Smooth muscle cell (in vitro differentiated cells): ENCODE results near the gene VANGL2. TPM values are rescaled to one million over a fixed set of nuclear protein-coding genes. Genes with fewer than 3 reads are reported as not detected.

Source experiments
- DNase-seq: peaks from one replicate; lab custom pipeline; 2025; ENCODE audit not compliant: unreplicated experiment; lab: John Stamatoyannopoulos, UW
- H2AFZ ChIP-seq: fragments of 200-600 bp; sonication (generic); 2 replicates; pipeline ENCODE4 v1.6.0; 2016; ENCODE audit warnings: antibody characterized with exemption, low read depth, mild to moderate bottlenecking
- H3F3A ChIP-seq: fragments of 200-600 bp; sonication (generic); 2 replicates; pipeline ENCODE4 v1.6.0; 2017; ENCODE audit warnings: antibody characterized with exemption, low read depth
- H3K27ac ChIP-seq: fragments of 200-600 bp; sonication (generic); 2 replicates; pipeline ENCODE4 v1.5.1; 2016; ENCODE audit warnings: low read depth, mild to moderate bottlenecking
- H3K27me3 ChIP-seq: fragments of 200-600 bp; sonication (generic); 2 replicates; pipeline ENCODE4 v1.6.1; 2016; ENCODE audit warnings: low read depth, mild to moderate bottlenecking
- H3K36me3 ChIP-seq: fragments of 200-600 bp; sonication (generic); 2 replicates; pipeline ENCODE4 v1.5.1; 2016; ENCODE audit warnings: low read depth
- H3K4me1 ChIP-seq: fragments of 200-600 bp; sonication (generic); 2 replicates; pipeline ENCODE4 v1.5.1; 2016; ENCODE audit warnings: low read depth
- H3K4me2 ChIP-seq: fragments of 200-600 bp; sonication (generic); 2 replicates; pipeline ENCODE4 v1.6.0; 2016; ENCODE audit warnings: mild to moderate bottlenecking
- H3K4me3 ChIP-seq: fragments of 200-600 bp; sonication (generic); 2 replicates; pipeline ENCODE4 v1.5.1; 2016; ENCODE audit warnings: mild to moderate bottlenecking
- H3K79me2 ChIP-seq: fragments of 200-600 bp; sonication (generic); 2 replicates; pipeline ENCODE4 v1.6.0; 2016; ENCODE audit warnings: low read depth, mild to moderate bottlenecking
- H3K9ac ChIP-seq: fragments of 200-600 bp; sonication (generic); 2 replicates; pipeline ENCODE4 v1.6.0; 2016; ENCODE audit warnings: low read depth
- H3K9me3 ChIP-seq: fragments of 200-600 bp; sonication (generic); replicated peaks from 2 replicates; pipeline ENCODE4 v1.5.1; 2016; ENCODE audit warnings: low read depth
- H4K20me1 ChIP-seq: fragments of 200-600 bp; sonication (generic); 2 replicates; pipeline ENCODE4 v1.6.0; 2016; ENCODE audit warnings: low read depth
- CTCF ChIP-seq: fragments of 200-600 bp; sonication (generic); IDR thresholded peaks from 2 replicates; pipeline ENCODE4 v1.5.1; 2017; ENCODE audit warnings: borderline replicate concordance, mild to moderate bottlenecking, antibody characterized with exemption; ENCODE audit not compliant: insufficient read depth, poor library complexity, severe bottlenecking
- WGBS: methylation state at CpG from one replicate; pipeline ENCODE4 v1.1.7; 2016; ENCODE audit warnings: low lambda C conversion rate; 5-methylcytosine and 5-hydroxymethylcytosine counted together
- polyA plus RNA-seq: library from polyadenylated mRNA; unstranded; fragments of >200 nt; fragmentation: Nextera tagmentation; extraction: Ambion mirVana; gene quantifications from 2 replicates; pipeline ENCODE4 v1.2.1, GENCODE V29; 2016
- total RNA-seq: library from RNA; depleted of rRNA; stranded (reverse); fragments of >200 nt; gene quantifications from 2 replicates; pipeline ENCODE4 v1.2.3, GENCODE V29; 2014

Gene VANGL2
- total and polyA plus RNA-seq, 2 experiments from 2014 or later: 7.1 to 12.2 TPM

- no peak overlapping the region for H3K4me2 ChIP-seq
- H2AFZ ChIP-seq: no peak overlapping the region
- H3K4me1 ChIP-seq: no peaks in the 10 kb centered on the region
- no peaks in the 10 kb centered on the region for H3K27me3 ChIP-seq
- H3K27ac ChIP-seq: no peak overlapping the region
- no peaks in the 10 kb centered on the region for H3K9me3 ChIP-seq
- no peak overlapping the region for H3K4me3 ChIP-seq
- no peaks in the 10 kb centered on the region for H3K79me2 ChIP-seq
- TF ChIP-seq CTCF: no peak
- H3K9ac ChIP-seq: no peak overlapping the region
- no peak for DNase-seq
- no peaks in the 10 kb centered on the region for H3F3A ChIP-seq
- H3K36me3 ChIP-seq: no peaks in the 10 kb centered on the region
- no peaks in the 10 kb centered on the region for H4K20me1 ChIP-seq
These were observed 32.0 kb downstream of the VANGL2 start for GRCh38 chr1:160432371-160432786.

GRCh38 chr1:160436966-160437365 lies 36.6 kb downstream of the VANGL2 start:
- 87% methylated on average over 2 of the region's 2 CpGs for WGBS
- Histone ChIP-seq H3K4me1 (no peaks in the 10 kb centered on the region), H3K4me3 (no peak overlapping the region), H3K4me2 (no peak overlapping the region), H3K27ac (no peak overlapping the region), H3K9me3 (no peaks in the 10 kb centered on the region), H3F3A (no peaks in the 10 kb centered on the region), H4K20me1 (no peaks in the 10 kb centered on the region), H2AFZ (no peak overlapping the region), H3K79me2 (no peaks in the 10 kb centered on the region), H3K27me3 (no peaks in the 10 kb centered on the region), H3K9ac (no peak overlapping the region), H3K36me3 (no peaks in the 10 kb centered on the region)
- no peak for DNase-seq
- no peak for TF ChIP-seq CTCF

GRCh38 chr1:160437432-160438316 lies 37.3 kb downstream of the VANGL2 start:
- H3K79me2 ChIP-seq: no peaks in the 10 kb centered on the region
- DNase-seq: no peak
- H4K20me1 ChIP-seq: no peaks in the 10 kb centered on the region
- no peak overlapping the region for H3K27ac ChIP-seq
- H3K4me3 ChIP-seq: no peak overlapping the region
- H3K36me3 ChIP-seq: no peaks in the 10 kb centered on the region
- no peak overlapping the region for H2AFZ ChIP-seq
- no peak overlapping the region for H3K9ac ChIP-seq
- H3K4me1 ChIP-seq: no peaks in the 10 kb centered on the region
- no peak overlapping the region for H3K4me2 ChIP-seq
- TF ChIP-seq CTCF: no peak
- no peaks in the 10 kb centered on the region for H3K27me3 ChIP-seq
- no peaks in the 10 kb centered on the region for H3K9me3 ChIP-seq
- no peaks in the 10 kb centered on the region for H3F3A ChIP-seq
- WGBS: 72% methylated on average over 4 of the region's 4 CpGs

GRCh38 chr1:160438317-160438918 lies 38.1 kb downstream of the VANGL2 start:
- WGBS: 82% methylated on average over 4 of the region's 4 CpGs

More at GRCh38 chr1:160438317-160438918, 38.1 kb downstream of the VANGL2 start:
- Histone ChIP-seq H2AFZ (no peak overlapping the region), H3K4me3 (no peak overlapping the region), H3K27me3 (no peaks in the 10 kb centered on the region), H3F3A (no peaks in the 10 kb centered on the region), H3K4me2 (no peak overlapping the region), H3K9ac (no peak overlapping the region), H3K79me2 (no peaks in the 10 kb centered on the region), H3K9me3 (no peaks in the 10 kb centered on the region), H4K20me1 (no peaks in the 10 kb centered on the region), H3K4me1 (no peaks in the 10 kb centered on the region), H3K27ac (no peak overlapping the region), H3K36me3 (no peaks in the 10 kb centered on the region)
- no peak for TF ChIP-seq CTCF
- no peak for DNase-seq
